Anterior cingulate cortex (tissue), 58 donors: Measurements from ENCODE around the gene ASAP2.

ENCODE experiments used
- DNase-seq, 58 donors: peaks; one replicate each; lab custom pipeline; 2025; lab: John Stamatoyannopoulos, UW

Gene ASAP2

GRCh38 chr2:9229470-9229820, 22.8 kb downstream of the ASAP2 start:
- no peak for DNase-seq

GRCh38 chr2:9230051-9230802, 23.6 kb downstream of the ASAP2 start:
- DNase-seq: peak in 4 of 58 donors; percentile 13 to 41 (median 28)

GRCh38 chr2:9230881-9231280, 24.3 kb downstream of the ASAP2 start:
- peak in 19 of 58 donors; percentile 20 to 71 (median 40) for DNase-seq

- no peak for DNase-seq
Measured at GRCh38 chr2:9231291-9232165, 24.9 kb downstream of the ASAP2 start.

- DNase-seq: no peak
Measured at GRCh38 chr2:9232166-9232479, 25.5 kb downstream of the ASAP2 start.

- no peak for DNase-seq
Measured at GRCh38 chr2:9232886-9233285, 26.3 kb downstream of the ASAP2 start.

- no peak for DNase-seq
Measured at GRCh38 chr2:9234680-9235146, 28.1 kb downstream of the ASAP2 start.

GRCh38 chr2:9235147-9236044, 28.8 kb downstream of the ASAP2 start:
- DNase-seq: no peak

GRCh38 chr2:9236045-9236344, 29.4 kb downstream of the ASAP2 start:
- DNase-seq: no peak

- peak in 6 of 58 donors; percentile 12 to 30 (median 22) for DNase-seq
Measured at GRCh38 chr2:9236867-9237266, 30.3 kb downstream of the ASAP2 start.

GRCh38 chr2:9237831-9238230, 31.2 kb downstream of the ASAP2 start:
- no peak for DNase-seq

GRCh38 chr2:9238591-9239326, 32.1 kb downstream of the ASAP2 start:
- DNase-seq: peak in 7 of 58 donors; percentile 26 to 60 (median 37)

- DNase-seq: no peak
Measured at GRCh38 chr2:9239616-9240015, 33.0 kb downstream of the ASAP2 start.

GRCh38 chr2:9240745-9241144, 34.1 kb downstream of the ASAP2 start:
- DNase-seq: no peak

- DNase-seq: no peak
Measured at GRCh38 chr2:9241233-9241632, 34.6 kb downstream of the ASAP2 start.

- DNase-seq: no peak
Measured at GRCh38 chr2:9243357-9243756, 36.7 kb downstream of the ASAP2 start.

GRCh38 chr2:9244985-9245544, 38.5 kb downstream of the ASAP2 start:
- DNase-seq: no peak

- no peak for DNase-seq
Measured at GRCh38 chr2:9247177-9247576, 40.6 kb downstream of the ASAP2 start.

GRCh38 chr2:9247786-9248185, 41.2 kb downstream of the ASAP2 start:
- DNase-seq: peak in 1 of 58 donors; percentile 20

GRCh38 chr2:9248363-9248762, 41.8 kb downstream of the ASAP2 start:
- DNase-seq: no peak
